MM.1S (cell line): ENCODE results near the gene MYOG.

Source experiments
- EZH2 ChIP-seq: fragments of 300-600 bp; sonication (generic); optimal IDR thresholded peaks from 2 replicates; pipeline ENCODE3; 2017; ENCODE audit warnings: low read depth, mild to moderate bottlenecking, antibody characterized with exemption, low read length, mixed read lengths
- EZH2phosphoT487 ChIP-seq: fragments of 300-600 bp; sonication (generic); IDR thresholded peaks from 2 replicates; pipeline ENCODE4 v1.6.1; 2018; ENCODE audit warnings: antibody characterized with exemption, low read length
- TF ChIP-seq, protein P1 (sequence below): fragments of 300-600 bp; sonication (generic); IDR thresholded peaks from 2 replicates; pipeline ENCODE4 v1.5.1; 2016; ENCODE audit warnings: antibody characterized with exemption, low read length, mixed read lengths

DNA sequence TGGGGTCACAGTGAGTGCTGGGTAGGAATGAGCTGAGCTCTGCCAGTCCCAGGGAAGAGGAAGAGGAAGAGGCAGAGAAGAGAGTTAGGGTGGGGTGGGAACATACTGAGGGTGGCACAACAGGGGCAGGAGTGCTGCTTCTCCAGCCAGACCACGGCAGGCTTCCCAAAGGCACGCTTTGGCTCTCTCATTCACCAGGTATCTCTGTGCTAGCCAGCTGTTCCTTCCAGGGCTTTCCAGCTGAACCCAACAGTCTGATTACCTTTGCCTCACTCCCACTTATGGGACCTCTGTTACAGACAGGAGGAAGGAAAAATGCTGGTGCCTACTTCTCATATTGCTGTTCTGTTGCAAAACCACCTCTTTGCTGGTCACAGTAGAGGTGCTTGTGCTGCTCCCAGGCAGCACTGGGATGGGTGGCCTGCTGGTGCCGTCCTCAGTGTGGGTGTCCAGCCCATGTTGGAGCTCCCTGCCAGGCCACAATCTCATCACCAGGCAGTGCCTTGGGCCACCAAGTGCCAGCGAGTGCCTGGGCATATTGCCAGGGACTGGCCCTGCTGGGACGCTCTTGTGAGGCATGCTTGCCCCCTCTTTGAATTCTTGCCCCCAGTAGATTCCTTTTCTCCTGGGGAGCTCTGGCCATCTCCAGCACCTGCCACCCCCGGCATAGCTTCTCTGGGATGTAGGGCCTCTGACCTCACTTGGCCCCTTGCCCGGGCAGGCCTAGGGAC lies 43.9 kb upstream of the MYOG start:
- TF ChIP-seq, protein P1, sequence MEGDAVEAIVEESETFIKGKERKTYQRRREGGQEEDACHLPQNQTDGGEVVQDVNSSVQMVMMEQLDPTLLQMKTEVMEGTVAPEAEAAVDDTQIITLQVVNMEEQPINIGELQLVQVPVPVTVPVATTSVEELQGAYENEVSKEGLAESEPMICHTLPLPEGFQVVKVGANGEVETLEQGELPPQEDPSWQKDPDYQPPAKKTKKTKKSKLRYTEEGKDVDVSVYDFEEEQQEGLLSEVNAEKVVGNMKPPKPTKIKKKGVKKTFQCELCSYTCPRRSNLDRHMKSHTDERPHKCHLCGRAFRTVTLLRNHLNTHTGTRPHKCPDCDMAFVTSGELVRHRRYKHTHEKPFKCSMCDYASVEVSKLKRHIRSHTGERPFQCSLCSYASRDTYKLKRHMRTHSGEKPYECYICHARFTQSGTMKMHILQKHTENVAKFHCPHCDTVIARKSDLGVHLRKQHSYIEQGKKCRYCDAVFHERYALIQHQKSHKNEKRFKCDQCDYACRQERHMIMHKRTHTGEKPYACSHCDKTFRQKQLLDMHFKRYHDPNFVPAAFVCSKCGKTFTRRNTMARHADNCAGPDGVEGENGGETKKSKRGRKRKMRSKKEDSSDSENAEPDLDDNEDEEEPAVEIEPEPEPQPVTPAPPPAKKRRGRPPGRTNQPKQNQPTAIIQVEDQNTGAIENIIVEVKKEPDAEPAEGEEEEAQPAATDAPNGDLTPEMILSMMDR = no peak
- no peak for TF ChIP-seq EZH2
- TF ChIP-seq EZH2phosphoT487 = no peak
